GM06990 (cell line): ENCODE data around the gene ADORA2A.

Experiments
- DNase-seq: peaks from one replicate; pipeline ENCODE4 v3.0.0-alpha.2; 2011; ENCODE audit not compliant: insufficient read length; ENCODE audit errors: extremely low read depth
- H3K27me3 ChIP-seq: replicated peaks from 2 replicates; pipeline ENCODE4 v1.6.0; 2011; ENCODE audit warnings: low read length; ENCODE audit not compliant: control insufficient read depth, insufficient read depth
- H3K36me3 ChIP-seq: 2 replicates; pipeline ENCODE4 v1.5.1; 2011; ENCODE audit warnings: low read length; ENCODE audit not compliant: control insufficient read depth, insufficient read depth
- H3K4me3 ChIP-seq: replicated peaks from 2 replicates; pipeline ENCODE4 v1.5.1; 2011; ENCODE audit warnings: low read depth, mild to moderate bottlenecking, control low read depth, low read length
- TF ChIP-seq, protein P1 (sequence below): IDR thresholded peaks from 2 replicates; pipeline ENCODE4 v1.5.1; 2011; ENCODE audit warnings: low read length, control low read depth, mild to moderate bottlenecking, inconsistent platforms; ENCODE audit not compliant: insufficient read depth, poor library complexity, severe bottlenecking

Gene ADORA2A

GRCh38 chr22:24445481-24446259 lies 18.3 kb downstream of the ADORA2A start:
- Histone ChIP-seq H3K27me3 (no peaks in the 10 kb centered on the region), H3K36me3 (peaks cover 30% of the 10 kb centered on the region), H3K4me3 (no peak overlapping the region)
- DNase-seq: no peak
- TF ChIP-seq, protein P1, sequence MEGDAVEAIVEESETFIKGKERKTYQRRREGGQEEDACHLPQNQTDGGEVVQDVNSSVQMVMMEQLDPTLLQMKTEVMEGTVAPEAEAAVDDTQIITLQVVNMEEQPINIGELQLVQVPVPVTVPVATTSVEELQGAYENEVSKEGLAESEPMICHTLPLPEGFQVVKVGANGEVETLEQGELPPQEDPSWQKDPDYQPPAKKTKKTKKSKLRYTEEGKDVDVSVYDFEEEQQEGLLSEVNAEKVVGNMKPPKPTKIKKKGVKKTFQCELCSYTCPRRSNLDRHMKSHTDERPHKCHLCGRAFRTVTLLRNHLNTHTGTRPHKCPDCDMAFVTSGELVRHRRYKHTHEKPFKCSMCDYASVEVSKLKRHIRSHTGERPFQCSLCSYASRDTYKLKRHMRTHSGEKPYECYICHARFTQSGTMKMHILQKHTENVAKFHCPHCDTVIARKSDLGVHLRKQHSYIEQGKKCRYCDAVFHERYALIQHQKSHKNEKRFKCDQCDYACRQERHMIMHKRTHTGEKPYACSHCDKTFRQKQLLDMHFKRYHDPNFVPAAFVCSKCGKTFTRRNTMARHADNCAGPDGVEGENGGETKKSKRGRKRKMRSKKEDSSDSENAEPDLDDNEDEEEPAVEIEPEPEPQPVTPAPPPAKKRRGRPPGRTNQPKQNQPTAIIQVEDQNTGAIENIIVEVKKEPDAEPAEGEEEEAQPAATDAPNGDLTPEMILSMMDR: no peak

GRCh38 chr22:24446260-24446611 lies 18.8 kb downstream of the ADORA2A start:
- Histone ChIP-seq H3K4me3 (no peak overlapping the region), H3K27me3 (no peaks in the 10 kb centered on the region), H3K36me3 (peaks cover 24% of the 10 kb centered on the region)
- no peak for DNase-seq
- TF ChIP-seq, protein P1: no peak

DNA sequence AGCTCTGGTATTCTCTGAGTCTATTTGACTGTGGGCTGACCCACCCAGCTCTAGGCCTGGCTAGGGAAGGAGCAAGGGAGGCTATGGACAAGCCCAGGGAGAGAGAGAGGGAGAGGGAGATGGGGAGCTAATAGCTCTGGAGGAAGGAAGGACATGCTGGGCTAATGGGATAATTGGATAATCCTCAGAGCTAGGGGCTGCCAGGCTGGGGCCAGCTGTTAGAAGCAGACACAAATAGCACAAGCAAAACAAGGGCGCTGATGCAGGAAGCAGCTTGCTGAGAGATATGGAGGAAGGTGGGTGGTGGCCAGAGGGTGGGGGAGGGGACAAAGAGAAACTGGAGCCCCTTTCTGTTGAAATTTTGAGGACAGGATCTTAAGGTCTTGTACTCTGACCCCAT lies 23.2 kb downstream of the ADORA2A start:
- DNase-seq: no peak
- TF ChIP-seq, protein P1: no peak
- Histone ChIP-seq H3K36me3 (peaks cover 4% of the 10 kb centered on the region), H3K4me3 (no peak overlapping the region), H3K27me3 (no peaks in the 10 kb centered on the region)

DNA sequence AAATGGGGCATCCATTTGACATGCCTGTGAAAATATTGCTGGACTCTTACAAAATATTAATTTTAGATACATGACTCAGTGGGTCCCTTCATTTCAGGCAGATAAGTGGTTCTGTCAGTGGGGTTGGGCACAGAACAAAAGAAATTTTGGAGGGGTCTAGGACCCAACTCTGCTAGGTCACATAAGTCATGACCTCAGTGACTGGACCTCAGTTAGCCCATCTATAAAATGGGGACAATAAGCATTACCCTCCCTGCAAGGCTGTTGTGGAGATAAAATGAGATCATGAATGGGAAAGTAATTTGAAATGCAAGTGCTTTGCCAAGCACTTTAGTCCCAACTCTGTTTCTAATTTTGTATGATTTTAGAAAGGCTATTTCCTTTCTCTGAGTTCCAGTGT lies 23.8 kb downstream of the ADORA2A start:
- no peak overlapping the region for H3K4me3 ChIP-seq
- no peak for DNase-seq
- no peaks in the 10 kb centered on the region for H3K27me3 ChIP-seq
- H3K36me3 ChIP-seq: no peaks in the 10 kb centered on the region
- TF ChIP-seq, protein P1: no peak

- TF ChIP-seq, protein P1: no peak
- Histone ChIP-seq H3K36me3 (no peaks in the 10 kb centered on the region), H3K27me3 (no peaks in the 10 kb centered on the region), H3K4me3 (no peak overlapping the region)
- DNase-seq: no peak
Observed at GRCh38 chr22:24453853-24454252, 26.5 kb downstream of the ADORA2A start.
